ENCODE measurements around the gene FCSK. TPM values are rescaled to one million over a fixed set of nuclear protein-coding genes. Genes with fewer than 3 reads are reported as not detected.

The FCSK gene
- total and polyA plus RNA-seq, 5 experiments from 2014 or later = 4.5 to 39.7 (median 9.6) TPM

DNA sequence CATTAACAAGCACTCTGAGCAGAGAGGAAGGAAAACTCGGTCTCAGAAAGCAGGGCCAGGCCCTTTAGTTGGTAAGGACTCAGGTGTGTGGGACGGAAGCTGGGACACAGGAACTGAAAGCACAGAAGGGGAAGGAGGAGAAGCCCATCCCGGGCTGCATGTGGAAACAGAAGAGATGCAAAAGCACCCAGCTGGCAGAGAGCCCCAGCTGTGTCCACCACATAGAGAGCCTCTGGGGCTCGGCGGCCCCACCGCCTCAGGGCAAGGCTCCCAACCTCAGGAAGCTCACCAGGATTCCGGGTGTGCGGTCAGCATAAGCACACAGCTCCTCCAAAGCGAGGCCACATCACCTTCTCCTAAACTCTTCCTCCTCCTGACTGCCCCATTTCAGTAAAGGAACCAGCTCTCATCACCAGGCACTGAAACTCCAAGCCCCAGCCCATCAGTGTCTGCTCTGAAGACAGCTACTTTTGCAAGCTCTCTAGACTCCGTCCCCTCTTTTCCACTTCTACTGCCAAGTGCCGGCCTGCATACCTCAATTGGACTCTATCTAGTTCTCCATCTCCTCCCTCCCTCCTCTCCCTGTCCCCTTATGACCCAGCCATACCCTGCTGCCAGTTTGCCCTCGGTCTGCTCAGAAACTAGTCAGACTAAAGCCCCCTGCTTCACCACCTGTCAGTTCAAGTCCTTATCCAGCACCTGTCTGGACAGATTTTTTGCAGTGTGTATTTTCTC, 21.5 kb upstream of the FCSK start:
- peaks cover 0 to 17% (median 3%) of the 10 kb centered on the region in 3 donors for H3K36me3 Mint-ChIP-seq
- peak overlapping the region in 9 of 10 donors; percentile 22 to 60 (median 52) for H3K4me3 Mint-ChIP-seq
- POLR2A ChIA-PET = interaction anchor here (0.7 to 4.0 kb wide), 6 partner anchors 11 to 56 kb away, joined by 3 to 23 read pairs (median 4); no protein-coding TSS in a partner anchor
- peak overlapping the region; percentile 78 to 94 (median 87) for H3K27ac Mint-ChIP-seq
- H3K9me3 Mint-ChIP-seq = no peaks in the 10 kb centered on the region
- ATAC-seq (no peak), DNase-seq (no peak)
- H3K27me3 Mint-ChIP-seq = no peaks in the 10 kb centered on the region
- peaks cover 40 to 91% (median 77%) of the 10 kb centered on the region in 4 donors for H3K4me1 Mint-ChIP-seq

DNA sequence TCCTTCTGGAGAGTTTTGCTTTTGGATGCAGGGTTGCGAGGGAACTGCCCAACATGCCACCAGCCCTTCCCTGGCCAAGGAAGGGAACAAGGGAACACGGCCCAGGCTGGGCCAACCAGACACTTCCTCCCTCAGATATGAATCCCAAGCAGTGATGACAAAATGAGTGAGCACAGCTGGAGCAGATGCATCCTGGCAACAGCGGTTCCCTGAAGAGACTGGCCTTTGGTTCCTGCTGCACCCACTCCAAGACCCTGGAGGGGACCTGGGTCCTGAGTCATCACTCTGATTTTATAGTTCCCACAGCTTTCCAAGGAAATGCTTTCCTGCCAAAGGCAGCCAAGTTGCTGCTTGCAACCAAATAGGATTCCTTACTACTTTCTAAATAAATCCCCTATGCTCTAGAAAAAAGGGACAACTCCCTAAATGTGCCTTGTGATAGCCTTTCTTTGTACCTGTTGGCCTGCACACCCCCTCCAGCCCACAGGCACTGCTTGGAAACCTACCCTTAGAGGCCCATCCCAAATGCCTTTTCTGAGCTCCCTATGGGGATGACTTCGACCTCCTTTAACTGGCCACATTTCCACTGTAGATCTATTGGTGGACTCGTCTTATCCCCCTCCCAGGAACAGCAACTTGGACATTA, 20.8 kb upstream of the FCSK start:
- no peaks in the 10 kb centered on the region for H3K27me3 Mint-ChIP-seq
- H3K36me3 Mint-ChIP-seq = peaks cover 0 to 13% (median 3%) of the 10 kb centered on the region in 3 donors
- POLR2A ChIA-PET = interaction anchor here (0.7 to 4.0 kb wide), 3 partner anchors 25 to 57 kb away, joined by 3 to 23 read pairs (median 4); no protein-coding TSS in a partner anchor
- DNase-seq (no peak), ATAC-seq (no peak)
- peak overlapping the region; percentile 58 to 94 (median 84) for H3K27ac Mint-ChIP-seq
- H3K9me3 Mint-ChIP-seq = no peaks in the 10 kb centered on the region
- peak overlapping the region in 7 of 10 donors; percentile 15 to 62 (median 37) for H3K4me3 Mint-ChIP-seq
- peaks cover 41 to 89% (median 75%) of the 10 kb centered on the region in 4 donors for H3K4me1 Mint-ChIP-seq

DNA sequence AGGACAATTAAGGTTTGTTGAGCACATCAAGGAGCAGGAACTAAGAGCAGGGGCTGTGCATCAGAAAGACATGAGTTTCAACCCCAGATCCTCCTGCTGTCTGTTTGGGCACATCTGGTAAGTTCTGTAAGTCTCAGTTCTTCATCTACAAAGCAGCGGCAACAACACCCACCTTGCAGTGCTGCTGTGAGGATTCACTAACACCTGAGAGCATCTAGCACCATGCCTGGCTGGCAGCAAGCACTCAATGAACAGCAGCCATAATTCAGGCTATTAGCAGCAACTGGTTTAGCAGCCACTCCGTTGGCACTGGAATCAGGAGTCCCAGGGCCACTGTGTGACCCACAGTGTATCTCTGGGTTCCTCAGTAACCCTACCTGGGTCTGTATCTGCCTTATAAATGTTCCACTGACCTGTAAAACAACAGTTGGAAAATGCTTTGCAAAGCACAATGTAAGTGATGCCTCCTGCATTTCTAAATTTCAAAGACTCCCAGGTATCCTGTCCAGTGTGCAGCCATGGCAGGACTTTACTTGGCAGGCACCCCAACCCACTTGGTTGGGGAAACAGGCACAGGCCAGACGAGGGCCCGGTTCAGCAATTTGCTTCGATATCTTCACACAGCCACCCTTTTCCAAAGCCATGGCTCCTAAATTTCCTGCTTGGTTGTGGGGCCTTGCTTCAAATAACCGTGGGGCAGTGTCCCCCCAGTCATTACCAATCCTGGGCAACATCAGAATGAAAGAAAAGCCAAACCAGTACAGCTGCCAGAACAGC, 19.7 kb upstream of the FCSK start:
- Mint-ChIP-seq H3K27me3 (no peaks in the 10 kb centered on the region), H3K4me1 (peaks cover 39 to 84% (median 72%) of the 10 kb centered on the region in 4 donors), H3K9me3 (no peaks in the 10 kb centered on the region), H3K4me3 (peak overlapping the region in 6 of 10 donors; percentile 15 to 60 (median 22)), H3K27ac (peak overlapping the region; percentile 36 to 87 (median 58)), H3K36me3 (peaks cover 0 to 12% (median 3%) of the 10 kb centered on the region in 3 donors)
- POLR2A ChIA-PET = no interaction called here
- ATAC-seq (no peak), DNase-seq (no peak)

DNA sequence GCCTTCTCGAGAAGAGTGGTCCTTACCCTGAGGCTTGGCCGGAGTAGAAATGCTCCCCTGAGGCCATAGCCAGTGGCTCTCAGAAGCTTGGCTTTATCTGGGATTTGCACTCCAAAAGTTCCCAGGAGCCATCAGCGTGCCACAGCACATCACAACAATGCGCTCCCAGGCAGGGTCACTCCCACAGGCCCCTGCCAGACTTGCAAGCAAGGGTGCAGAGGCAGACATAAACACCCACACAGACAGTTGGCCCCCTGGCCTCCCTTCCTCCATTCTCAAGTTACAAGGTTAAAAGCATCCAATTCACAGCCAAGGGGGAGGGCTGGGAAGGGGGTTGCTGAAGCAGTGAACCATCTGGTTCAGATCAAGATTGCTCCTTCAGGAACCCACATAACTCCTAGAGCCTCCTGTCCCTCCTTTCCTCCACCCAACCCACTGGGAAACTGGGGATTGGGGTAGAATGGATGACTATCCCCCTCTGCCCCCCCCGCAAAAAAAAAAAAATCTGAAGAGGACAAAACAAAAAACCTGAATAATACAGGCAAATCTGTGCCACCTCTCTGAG, 17.3 kb upstream of the FCSK start:
- H3K4me1 Mint-ChIP-seq = peaks cover 28 to 70% (median 56%) of the 10 kb centered on the region in 4 donors
- no peak for ATAC-seq
- H3K4me3 Mint-ChIP-seq = peak overlapping the region; percentile 89 to 98 (median 96)
- H3K27ac Mint-ChIP-seq = peak overlapping the region; percentile 83 to 97 (median 95)
- no peaks in the 10 kb centered on the region for H3K9me3 Mint-ChIP-seq
- no peaks in the 10 kb centered on the region for H3K27me3 Mint-ChIP-seq
- peaks cover 0 to 12% (median 3%) of the 10 kb centered on the region in 3 donors for H3K36me3 Mint-ChIP-seq
- DNase-seq = no peak
- POLR2A ChIA-PET = interaction anchor here (0.6 to 3.4 kb wide), 7 partner anchors 11 to 351 kb away, joined by 3 to 67 read pairs (median 6); no protein-coding TSS in a partner anchor

- Mint-ChIP-seq H3K36me3 (peaks cover 0 to 12% (median 3%) of the 10 kb centered on the region in 3 donors), H3K4me1 (peaks cover 28 to 62% (median 49%) of the 10 kb centered on the region in 4 donors), H3K27ac (peak overlapping the region; percentile 83 to 97 (median 95)), H3K27me3 (no peaks in the 10 kb centered on the region), H3K9me3 (no peaks in the 10 kb centered on the region), H3K4me3 (peak overlapping the region; percentile 89 to 98 (median 96))
- ATAC-seq (no peak), DNase-seq (peak in 2 of 10 donors; percentile 18 to 20)
- POLR2A ChIA-PET = interaction anchor here (0.5 to 3.4 kb wide), 16 partner anchors 11 to 351 kb away, joined by 3 to 67 read pairs (median 5); partner anchors contain the start of gene DDX19A
Measured at GRCh38 chr16:70437582-70438557, 16.5 kb upstream of the FCSK start.

GRCh38 chr16:70438585-70438968, 15.8 kb upstream of the FCSK start:
- DNase-seq (peak in 3 of 10 donors; percentile 4 to 31 (median 29)), ATAC-seq (peak; percentile 2 to 5)
- H3K9me3 Mint-ChIP-seq = no peaks in the 10 kb centered on the region
- POLR2A ChIA-PET = interaction anchor here (0.5 to 3.4 kb wide), 13 partner anchors 9 to 150 kb away, joined by 3 to 67 read pairs (median 5); partner anchors contain the start of genes AARS1, DDX19A and FCSK
- peak overlapping the region in 9 of 10 donors; percentile 80 to 97 (median 95) for H3K27ac Mint-ChIP-seq
- peaks cover 0 to 12% (median 3%) of the 10 kb centered on the region in 3 donors for H3K36me3 Mint-ChIP-seq
- no peaks in the 10 kb centered on the region for H3K27me3 Mint-ChIP-seq
- peak overlapping the region; percentile 89 to 98 (median 96) for H3K4me3 Mint-ChIP-seq
- peaks cover 22 to 55% (median 42%) of the 10 kb centered on the region in 4 donors for H3K4me1 Mint-ChIP-seq

DNA sequence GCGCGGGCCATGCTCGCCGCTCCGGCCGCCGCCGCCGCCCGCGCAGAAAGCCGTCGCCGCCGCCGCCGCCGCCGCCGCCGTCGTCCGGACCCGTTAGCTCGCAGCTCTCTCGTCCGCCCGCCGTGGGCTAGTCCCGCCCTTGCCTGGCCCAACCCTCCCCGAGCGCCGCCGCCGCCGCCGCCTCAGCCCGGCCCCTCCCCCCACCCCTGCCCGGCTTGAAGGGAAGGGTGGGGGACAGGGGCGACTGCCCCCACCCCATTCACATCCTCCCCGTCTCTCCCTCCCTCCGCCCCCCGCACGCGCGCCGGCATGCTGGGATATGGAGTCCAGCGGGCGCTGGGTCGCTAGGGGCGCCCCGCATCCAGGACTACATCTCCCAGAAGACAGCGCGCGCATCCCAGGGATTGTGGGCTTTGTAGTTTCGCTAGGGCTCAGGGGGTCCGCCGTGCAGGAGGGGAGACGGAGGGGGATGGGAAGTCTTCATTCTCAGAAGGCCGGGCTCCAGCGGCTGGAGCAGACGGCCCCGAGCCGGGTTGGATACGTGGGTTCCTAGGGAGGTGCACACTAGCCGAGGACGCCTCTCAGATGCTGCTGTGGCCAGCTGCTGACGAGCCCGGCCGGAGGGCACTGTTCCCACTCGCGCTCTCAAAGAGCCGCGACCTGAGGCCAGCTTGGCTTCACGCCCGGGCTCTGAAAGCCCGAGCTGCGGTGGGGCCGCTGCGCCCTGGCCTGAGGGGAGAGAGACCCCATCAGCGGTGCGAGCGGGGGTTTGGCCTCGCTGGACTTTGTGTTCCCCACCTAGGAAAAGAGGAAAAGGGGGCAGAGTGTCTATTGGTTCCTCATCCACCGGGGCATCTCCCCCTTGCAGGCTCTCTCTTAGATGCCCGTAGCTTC, 15.2 kb upstream of the FCSK start, which contains the start of gene ST3GAL2:
ST3GAL2 (minus strand) TSS at position 132 of the 894 bp plus-strand sequence. CDS start 40,570 bp downstream, outside the sequence.
- H3K4me1 Mint-ChIP-seq = peaks cover 17 to 49% (median 35%) of the 10 kb centered on the region in 4 donors

DNA sequence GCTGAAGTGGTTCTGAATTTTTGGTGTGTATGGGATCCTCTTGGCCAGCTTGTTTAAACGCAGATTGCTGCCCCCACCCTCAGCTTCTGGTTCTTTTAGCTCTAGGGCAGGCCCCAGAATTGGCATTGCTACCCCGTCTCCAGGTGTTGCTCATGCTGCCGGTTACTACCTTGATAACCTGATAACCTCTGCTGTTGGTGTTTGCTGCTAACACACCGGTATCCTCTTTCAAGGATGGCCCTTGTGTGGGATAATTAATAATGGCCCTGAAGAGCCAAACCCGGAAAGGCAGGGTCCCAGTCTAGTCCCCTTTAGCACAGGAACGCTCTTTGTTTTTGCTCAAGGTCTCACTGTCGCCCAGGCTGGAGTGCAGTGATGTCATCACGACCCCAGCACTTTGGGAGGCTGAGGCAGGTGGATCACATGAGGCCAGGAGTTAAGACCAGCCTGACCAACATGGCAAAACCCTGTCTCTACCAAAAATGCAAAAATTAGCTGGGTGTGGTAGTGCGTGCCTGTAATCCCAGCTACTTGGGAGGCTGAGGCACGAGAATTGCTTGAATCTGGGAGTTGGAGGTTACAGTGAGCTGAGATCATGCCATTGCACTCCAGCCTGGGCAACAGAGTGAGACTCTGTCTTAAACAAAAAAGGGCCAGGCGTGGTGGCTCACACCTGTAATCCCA, 14.2 kb upstream of the FCSK start:
- no peaks in the 10 kb centered on the region for H3K9me3 Mint-ChIP-seq
- no peak for DNase-seq
- peak overlapping the region in 9 of 10 donors; percentile 42 to 95 (median 74) for H3K27ac Mint-ChIP-seq
- peaks cover 17 to 39% (median 30%) of the 10 kb centered on the region in 4 donors for H3K4me1 Mint-ChIP-seq
- no peaks in the 10 kb centered on the region for H3K27me3 Mint-ChIP-seq
- no peak for ATAC-seq
- peak overlapping the region; percentile 88 to 98 (median 96) for H3K4me3 Mint-ChIP-seq
- H3K36me3 Mint-ChIP-seq = no peaks in the 10 kb centered on the region
- POLR2A ChIA-PET = interaction anchor here (0.6 to 3.4 kb wide), 7 partner anchors 10 to 153 kb away, joined by 3 to 67 read pairs (median 6); partner anchors contain the start of gene FCSK

More for the DNA sequence above, 15.2 kb upstream of the FCSK start, which contains the start of gene ST3GAL2:
- ATAC-seq (peak; percentile 91 to 95), DNase-seq (peak; percentile 87 to 97 (median 91))
- H3K9me3 Mint-ChIP-seq = no peaks in the 10 kb centered on the region
- POLR2A ChIA-PET = interaction anchor here (0.5 to 3.4 kb wide), 15 partner anchors 9 to 152 kb away, joined by 3 to 67 read pairs (median 4); partner anchors contain the start of genes AARS1, DDX19A and FCSK
- peak within 1 kb of the TSS; percentile 89 to 98 (median 97) for H3K4me3 Mint-ChIP-seq
- peak within 1 kb of the TSS; percentile 83 to 97 (median 96) for H3K27ac Mint-ChIP-seq
- peaks cover 0 to 6% (median 3%) of the 10 kb centered on the region in 3 donors for H3K36me3 Mint-ChIP-seq
- H3K27me3 Mint-ChIP-seq = no peaks in the 10 kb centered on the region

DNA sequence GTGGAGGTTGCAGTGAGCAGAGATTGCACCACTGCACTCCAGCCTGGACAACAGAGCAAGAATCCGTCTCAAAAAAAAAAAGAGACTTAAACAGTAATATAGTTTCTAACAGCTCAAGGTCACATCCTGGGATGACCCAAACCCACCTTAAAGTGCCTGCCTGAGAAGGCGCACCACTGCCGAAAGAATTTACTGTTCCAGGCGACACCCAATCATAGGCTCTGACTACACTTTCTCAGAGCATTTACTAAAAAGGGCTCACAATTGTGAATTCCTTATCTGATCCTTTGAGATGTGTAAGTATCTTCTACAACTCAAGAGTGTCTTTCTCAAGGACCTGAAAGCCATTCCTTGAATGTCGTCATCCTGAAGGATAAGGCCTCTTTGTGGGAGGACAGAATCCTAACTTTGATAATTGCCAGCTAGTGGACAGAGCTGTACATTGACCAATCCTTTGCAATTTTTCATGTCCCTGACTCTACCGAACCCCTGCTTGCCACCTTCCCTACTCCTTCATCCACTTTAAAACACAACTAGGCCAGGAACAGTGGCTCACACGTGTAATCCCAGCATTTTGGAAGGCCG, 12.9 kb upstream of the FCSK start:
- Mint-ChIP-seq H3K4me3 (peak overlapping the region in 7 of 10 donors; percentile 8 to 60 (median 23)), H3K27ac (no peak overlapping the region), H3K36me3 (no peaks in the 10 kb centered on the region), H3K9me3 (no peaks in the 10 kb centered on the region), H3K4me1 (peaks cover 15 to 31% (median 27%) of the 10 kb centered on the region in 4 donors), H3K27me3 (no peaks in the 10 kb centered on the region)
- POLR2A ChIA-PET = interaction anchor here (0.7 to 1.4 kb wide), 2 partner anchors 23 to 43 kb away, joined by 3 to 5 read pairs; no protein-coding TSS in a partner anchor
- DNase-seq (no peak), ATAC-seq (no peak)

All from naive thymus-derived CD8-positive, alpha-beta T cell (primary cell).